ENCODE measurements around the gene ADGRG1. TPM values are rescaled to one million over a fixed set of nuclear protein-coding genes. Genes with fewer than 3 reads are reported as not detected.

ADGRG1 gene
- total and polyA plus RNA-seq, 12 donors: 1.8 to 69.9 (median 41.4) TPM

DNA sequence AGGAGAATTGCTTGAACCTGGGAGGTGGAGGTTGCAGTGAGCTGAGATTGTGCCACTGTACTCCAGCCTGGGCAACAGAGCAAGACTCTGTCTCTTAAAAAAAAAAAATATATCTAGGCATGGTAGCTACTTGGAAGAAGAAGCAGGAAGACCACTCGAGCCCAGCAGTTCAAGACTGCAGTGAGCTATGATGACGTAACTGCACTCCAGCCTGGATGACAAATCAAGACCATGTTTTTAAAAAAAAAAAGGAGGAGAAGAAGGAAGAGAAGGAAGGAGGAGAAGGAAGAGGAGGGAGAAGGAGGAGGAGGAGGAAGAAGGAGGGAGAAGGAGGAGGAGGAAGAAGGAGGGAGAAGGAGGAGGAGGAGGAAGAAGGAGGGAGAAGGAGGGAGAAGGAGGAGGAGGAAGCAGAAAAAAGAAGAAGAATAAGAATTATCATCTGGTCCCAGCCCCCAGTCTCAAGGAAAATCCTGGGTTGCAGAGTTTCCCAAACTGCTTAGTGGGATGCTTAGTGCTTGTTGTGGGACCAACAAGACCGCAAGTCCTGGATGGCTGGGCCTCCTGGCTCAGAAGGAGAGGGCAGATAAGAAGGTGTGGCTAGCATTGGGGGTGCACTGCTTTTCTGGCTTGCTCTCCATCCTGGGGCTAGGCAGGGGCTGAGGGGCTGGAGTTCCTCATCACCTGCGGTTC, 62.5 kb downstream of the ADGRG1 start:
- H3K27ac ChIP-seq: no peak overlapping the region
- H3K4me3 ChIP-seq: no peak overlapping the region
- peaks cover 16% of the 10 kb centered on the region for H3K27me3 ChIP-seq
- no peaks in the 10 kb centered on the region for H3K4me1 ChIP-seq (replicated peaks in 1 of 2)
- intact Hi-C loops (cut with DNase I): no loop called here
- DNase-seq: no peak
- WGBS, 4 donors: 59 to 81% (median 70%) methylated on average over 3 to 4 of the region's 4 CpGs
- H3K9me3 ChIP-seq (replicated peaks in 1 of 3): no peaks in the 10 kb centered on the region
- TF ChIP-seq, protein P1, sequence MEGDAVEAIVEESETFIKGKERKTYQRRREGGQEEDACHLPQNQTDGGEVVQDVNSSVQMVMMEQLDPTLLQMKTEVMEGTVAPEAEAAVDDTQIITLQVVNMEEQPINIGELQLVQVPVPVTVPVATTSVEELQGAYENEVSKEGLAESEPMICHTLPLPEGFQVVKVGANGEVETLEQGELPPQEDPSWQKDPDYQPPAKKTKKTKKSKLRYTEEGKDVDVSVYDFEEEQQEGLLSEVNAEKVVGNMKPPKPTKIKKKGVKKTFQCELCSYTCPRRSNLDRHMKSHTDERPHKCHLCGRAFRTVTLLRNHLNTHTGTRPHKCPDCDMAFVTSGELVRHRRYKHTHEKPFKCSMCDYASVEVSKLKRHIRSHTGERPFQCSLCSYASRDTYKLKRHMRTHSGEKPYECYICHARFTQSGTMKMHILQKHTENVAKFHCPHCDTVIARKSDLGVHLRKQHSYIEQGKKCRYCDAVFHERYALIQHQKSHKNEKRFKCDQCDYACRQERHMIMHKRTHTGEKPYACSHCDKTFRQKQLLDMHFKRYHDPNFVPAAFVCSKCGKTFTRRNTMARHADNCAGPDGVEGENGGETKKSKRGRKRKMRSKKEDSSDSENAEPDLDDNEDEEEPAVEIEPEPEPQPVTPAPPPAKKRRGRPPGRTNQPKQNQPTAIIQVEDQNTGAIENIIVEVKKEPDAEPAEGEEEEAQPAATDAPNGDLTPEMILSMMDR (IDR thresholded peaks at IDR 0.05): no peak
- TF ChIP-seq POLR2A (IDR thresholded peaks at IDR 0.05): no peak
- H3K36me3 ChIP-seq (replicated peaks in 1 of 2): no peaks in the 10 kb centered on the region

DNA sequence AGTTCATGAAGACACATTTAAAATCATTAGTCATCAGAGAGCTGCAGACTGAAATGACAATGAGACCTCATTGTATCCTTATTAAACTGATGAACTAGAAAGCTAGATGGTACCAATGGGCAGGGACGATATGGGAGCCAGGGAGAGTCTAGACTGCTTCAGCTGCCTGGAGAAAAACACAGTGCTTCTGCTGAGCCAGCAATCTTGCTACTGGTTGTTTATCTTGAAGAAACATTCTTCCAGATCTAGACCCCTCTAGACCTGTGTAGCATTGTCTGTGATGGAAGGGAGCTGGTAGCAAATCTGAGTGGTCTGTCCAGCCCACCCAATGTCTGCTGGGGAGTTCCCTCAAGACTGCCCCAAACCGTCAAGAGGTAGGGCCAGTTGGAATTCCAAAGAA, 64.2 kb downstream of the ADGRG1 start:
- H3K4me3 ChIP-seq: no peak overlapping the region
- H3K9me3 ChIP-seq (replicated peaks in 1 of 3): no peaks in the 10 kb centered on the region
- intact Hi-C loops (cut with DNase I): no loop called here
- H3K27ac ChIP-seq: no peak overlapping the region
- no peak for DNase-seq
- H3K4me1 ChIP-seq (replicated peaks in 1 of 2): no peaks in the 10 kb centered on the region
- peaks cover 16% of the 10 kb centered on the region for H3K27me3 ChIP-seq
- TF ChIP-seq, protein P1 (IDR thresholded peaks at IDR 0.05): no peak
- no peak for TF ChIP-seq POLR2A (IDR thresholded peaks at IDR 0.05)
- no peaks in the 10 kb centered on the region for H3K36me3 ChIP-seq (replicated peaks in 1 of 2)
- WGBS, 4 donors: 20 to 72% (median 55%) methylated on average over 2 of the region's 2 CpGs; no CpG with 5 or more reads in 1 of the 4 donors

DNA sequence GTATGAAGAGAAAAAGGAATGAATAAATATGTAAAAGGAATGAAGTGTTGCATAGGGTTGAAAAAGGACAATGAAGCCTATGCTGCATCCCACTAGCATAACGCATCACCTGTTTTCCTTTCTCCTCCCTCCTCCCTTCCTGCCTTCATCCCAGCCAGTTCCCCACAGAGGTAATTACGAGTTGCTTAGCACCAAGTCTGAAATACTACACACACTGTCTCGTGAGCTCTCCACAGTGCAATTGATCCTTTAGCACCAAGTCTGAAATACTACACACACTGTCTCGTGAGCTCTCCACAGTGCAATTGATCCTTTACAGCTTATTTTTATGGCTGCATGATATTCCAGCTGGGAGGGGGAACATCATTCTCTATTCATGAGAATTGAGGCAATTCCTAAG, 65.1 kb downstream of the ADGRG1 start:
- intact Hi-C loops (cut with DNase I): no loop called here
- Histone ChIP-seq H3K36me3 (replicated peaks in 1 of 2) (no peaks in the 10 kb centered on the region), H3K27me3 (peaks cover 16% of the 10 kb centered on the region), H3K4me1 (replicated peaks in 1 of 2) (no peaks in the 10 kb centered on the region), H3K27ac (no peak overlapping the region), H3K4me3 (no peak overlapping the region), H3K9me3 (replicated peaks in 1 of 3) (no peaks in the 10 kb centered on the region)
- DNase-seq: no peak
- TF ChIP-seq, protein P1 (IDR thresholded peaks at IDR 0.05): no peak
- no peak for TF ChIP-seq POLR2A (IDR thresholded peaks at IDR 0.05)
- WGBS, 4 donors: 68 to 87% (median 77%) methylated on average over 3 to 4 of the region's 4 CpGs; no CpG with 5 or more reads in 1 of the 4 donors

DNA sequence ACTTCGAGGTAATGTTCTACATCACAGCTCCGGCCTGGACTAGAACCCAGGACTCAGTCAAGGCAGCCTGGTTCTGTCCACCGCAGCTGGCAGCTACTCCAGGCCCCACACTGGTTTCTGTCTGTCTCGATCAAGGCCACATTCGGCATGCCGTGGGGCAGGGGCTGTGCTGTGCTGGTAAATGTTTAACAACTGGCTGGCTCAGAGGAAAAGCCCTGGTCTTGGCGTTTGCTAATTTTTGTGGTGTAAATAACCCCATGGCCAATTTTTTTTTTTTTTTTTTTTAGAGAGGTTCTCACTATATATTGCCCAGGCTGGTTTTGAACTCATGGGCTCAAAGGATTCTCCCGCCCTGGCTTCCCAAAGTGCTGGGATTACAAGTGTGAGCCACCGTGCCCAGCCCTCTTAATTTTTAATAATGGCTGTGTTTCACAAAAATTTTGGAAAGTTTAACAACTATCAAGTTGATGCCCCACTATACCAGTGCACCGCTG, 65.8 kb downstream of the ADGRG1 start:
- no peaks in the 10 kb centered on the region for H3K4me1 ChIP-seq (replicated peaks in 1 of 2)
- TF ChIP-seq, protein P1 (IDR thresholded peaks at IDR 0.05): no peak
- no peak for TF ChIP-seq POLR2A (IDR thresholded peaks at IDR 0.05)
- peaks cover 13% of the 10 kb centered on the region for H3K27me3 ChIP-seq
- WGBS, 4 donors: 41 to 53% (median 46%) methylated on average over 10 of the region's 10 CpGs
- no peak overlapping the region for H3K4me3 ChIP-seq
- H3K9me3 ChIP-seq (replicated peaks in 1 of 3): no peaks in the 10 kb centered on the region
- H3K36me3 ChIP-seq (replicated peaks in 1 of 2): no peaks in the 10 kb centered on the region
- intact Hi-C loops (cut with DNase I): no loop called here
- no peak for DNase-seq
- no peak overlapping the region for H3K27ac ChIP-seq
